Hepatocyte (in vitro differentiated cells): ENCODE data around the gene PARD3B. TPM values are rescaled to one million over a fixed set of nuclear protein-coding genes. Genes with fewer than 3 reads are reported as not detected.

Source experiments
- DNase-seq: peaks from one replicate; pipeline ENCODE4 v3.0.0-alpha.2; 2016; ENCODE audit warnings: low spot score
- H2AFZ ChIP-seq: fragments of 200-600 bp; sonication (generic); 2 replicates; pipeline ENCODE4 v1.6.0; 2016; ENCODE audit warnings: antibody characterized with exemption, mild to moderate bottlenecking
- H3K27ac ChIP-seq: fragments of 200-600 bp; sonication (generic); 2 replicates; pipeline ENCODE4 v1.5.1; 2016; ENCODE audit warnings: mild to moderate bottlenecking
- H3K27me3 ChIP-seq: fragments of 200-600 bp; sonication (generic); 2 replicates; pipeline ENCODE4 v1.6.1; 2016
- H3K36me3 ChIP-seq: fragments of 200-600 bp; sonication (generic); replicated peaks from 2 replicates; pipeline ENCODE4 v1.5.1; 2016; ENCODE audit warnings: low read depth; ENCODE audit not compliant: insufficient read depth
- H3K4me1 ChIP-seq: fragments of 200-600 bp; sonication (generic); 2 replicates; pipeline ENCODE4 v1.5.1; 2016; ENCODE audit warnings: mild to moderate bottlenecking, moderate library complexity; ENCODE audit not compliant: insufficient read depth
- H3K4me2 ChIP-seq: fragments of 200-600 bp; sonication (generic); 2 replicates; pipeline ENCODE4 v1.6.0; 2016
- H3K4me3 ChIP-seq: fragments of 200-600 bp; sonication (generic); 2 replicates; pipeline ENCODE4 v1.5.1; 2016; ENCODE audit warnings: mild to moderate bottlenecking
- H3K79me2 ChIP-seq: fragments of 200-600 bp; sonication (generic); 2 replicates; pipeline ENCODE4 v1.6.0; 2017; ENCODE audit warnings: mild to moderate bottlenecking
- H3K9me2 ChIP-seq: fragments of 200-600 bp; sonication (generic); replicated peaks from 2 replicates; pipeline ENCODE4 v1.6.0; 2017; ENCODE audit warnings: mild to moderate bottlenecking; ENCODE audit not compliant: insufficient read depth
- H3K9me3 ChIP-seq: fragments of 200-600 bp; sonication (generic); 2 replicates; pipeline ENCODE4 v1.5.1; 2016; ENCODE audit warnings: low read depth, mild to moderate bottlenecking
- H4K20me1 ChIP-seq: fragments of 200-600 bp; sonication (generic); 2 replicates; pipeline ENCODE4 v1.6.0; 2016; ENCODE audit warnings: mild to moderate bottlenecking; ENCODE audit not compliant: insufficient read depth, poor library complexity, severe bottlenecking
- CTCF ChIP-seq: fragments of 200-600 bp; sonication (generic); IDR thresholded peaks from 2 replicates; pipeline ENCODE4 v1.5.1; 2016; ENCODE audit warnings: antibody characterized with exemption, mild to moderate bottlenecking; ENCODE audit not compliant: poor library complexity
- EZH2 ChIP-seq: fragments of 200-600 bp; sonication (generic); IDR thresholded peaks from 2 replicates; pipeline ENCODE4 v1.6.1; 2016; ENCODE audit warnings: antibody characterized with exemption, mild to moderate bottlenecking, borderline replicate concordance
- EZH2phosphoT487 ChIP-seq: fragments of 200-600 bp; sonication (generic); IDR thresholded peaks from one replicate; pipeline ENCODE4 v1.6.1; 2018; ENCODE audit warnings: antibody characterized with exemption, mild to moderate bottlenecking, low read depth, moderate library complexity; ENCODE audit not compliant: unreplicated experiment, severe bottlenecking
- WGBS: methylation state at CpG from one replicate; pipeline ENCODE4 v1.1.6; 2016; ENCODE audit warnings: low lambda C conversion rate; ENCODE audit errors: missing lambda C conversion rate; 5-methylcytosine and 5-hydroxymethylcytosine counted together
- polyA plus RNA-seq: library from polyadenylated mRNA; unstranded; fragments of >200 nt; fragmentation: Nextera tagmentation; extraction: Ambion mirVana; gene quantifications from 2 replicates; pipeline ENCODE4 v1.2.1, GENCODE V29; 2016
- total RNA-seq: library from RNA; depleted of rRNA; stranded (reverse); fragments of >200 nt; gene quantifications from 2 replicates; pipeline ENCODE4 v1.2.3, GENCODE V29; 2014

PARD3B gene
- total and polyA plus RNA-seq, 2 experiments from 2014 or later: 11.5 to 21.7 TPM

- no peaks in the 10 kb centered on the region for H3K36me3 ChIP-seq
- no peaks in the 10 kb centered on the region for H3K9me2 ChIP-seq
- WGBS: 63% methylated on average over 5 of the region's 5 CpGs
- no peak overlapping the region for H2AFZ ChIP-seq
- no peaks in the 10 kb centered on the region for H3K79me2 ChIP-seq
- no peaks in the 10 kb centered on the region for H4K20me1 ChIP-seq
- no peak for DNase-seq
- no peak for TF ChIP-seq CTCF
- TF ChIP-seq EZH2phosphoT487: no peak
- no peak for TF ChIP-seq EZH2
- no peak overlapping the region for H3K27ac ChIP-seq
- no peaks in the 10 kb centered on the region for H3K27me3 ChIP-seq
- no peak overlapping the region for H3K4me2 ChIP-seq
- no peak overlapping the region for H3K4me3 ChIP-seq
- peaks cover 7% of the 10 kb centered on the region for H3K4me1 ChIP-seq
- no peaks in the 10 kb centered on the region for H3K9me3 ChIP-seq
Observed at GRCh38 chr2:205283736-205284270, 738.5 kb downstream of the PARD3B start.

- H3K9me3 ChIP-seq: no peaks in the 10 kb centered on the region
- no peak for DNase-seq
- H3K27ac ChIP-seq: no peak overlapping the region
- H3K27me3 ChIP-seq: no peaks in the 10 kb centered on the region
- H3K4me3 ChIP-seq: no peak overlapping the region
- 75% methylated on average over 1 of the region's 1 CpG for WGBS
- H3K4me2 ChIP-seq: no peak overlapping the region
- peaks cover 7% of the 10 kb centered on the region for H3K4me1 ChIP-seq
- H3K79me2 ChIP-seq: no peaks in the 10 kb centered on the region
- no peaks in the 10 kb centered on the region for H4K20me1 ChIP-seq
- H2AFZ ChIP-seq: no peak overlapping the region
- H3K36me3 ChIP-seq: no peaks in the 10 kb centered on the region
- no peaks in the 10 kb centered on the region for H3K9me2 ChIP-seq
- TF ChIP-seq CTCF: no peak
- TF ChIP-seq EZH2phosphoT487: no peak
- no peak for TF ChIP-seq EZH2
Observed at GRCh38 chr2:205284334-205284733, 739.1 kb downstream of the PARD3B start.

- TF ChIP-seq CTCF (no peak), EZH2 (no peak), EZH2phosphoT487 (no peak)
- Histone ChIP-seq H3K9me2 (no peaks in the 10 kb centered on the region), H3K4me3 (no peak overlapping the region), H3K4me2 (no peak overlapping the region), H3K27ac (no peak overlapping the region), H3K9me3 (no peaks in the 10 kb centered on the region), H3K79me2 (no peaks in the 10 kb centered on the region), H3K36me3 (no peaks in the 10 kb centered on the region), H3K4me1 (no peaks in the 10 kb centered on the region), H2AFZ (no peak overlapping the region), H3K27me3 (no peaks in the 10 kb centered on the region), H4K20me1 (no peaks in the 10 kb centered on the region)
- DNase-seq: no peak
- WGBS: 96% methylated on average over 4 of the region's 4 CpGs
Observed at GRCh38 chr2:205287316-205287715, 742.0 kb downstream of the PARD3B start.
